NCI-H526 (cell line): ENCODE data around the gene BTBD16.

Experiments used
- DNase-seq, 2 experiments: peaks; one replicate each; lab custom pipeline; 2025; lab: John Stamatoyannopoulos, UW

Gene BTBD16

DNA sequence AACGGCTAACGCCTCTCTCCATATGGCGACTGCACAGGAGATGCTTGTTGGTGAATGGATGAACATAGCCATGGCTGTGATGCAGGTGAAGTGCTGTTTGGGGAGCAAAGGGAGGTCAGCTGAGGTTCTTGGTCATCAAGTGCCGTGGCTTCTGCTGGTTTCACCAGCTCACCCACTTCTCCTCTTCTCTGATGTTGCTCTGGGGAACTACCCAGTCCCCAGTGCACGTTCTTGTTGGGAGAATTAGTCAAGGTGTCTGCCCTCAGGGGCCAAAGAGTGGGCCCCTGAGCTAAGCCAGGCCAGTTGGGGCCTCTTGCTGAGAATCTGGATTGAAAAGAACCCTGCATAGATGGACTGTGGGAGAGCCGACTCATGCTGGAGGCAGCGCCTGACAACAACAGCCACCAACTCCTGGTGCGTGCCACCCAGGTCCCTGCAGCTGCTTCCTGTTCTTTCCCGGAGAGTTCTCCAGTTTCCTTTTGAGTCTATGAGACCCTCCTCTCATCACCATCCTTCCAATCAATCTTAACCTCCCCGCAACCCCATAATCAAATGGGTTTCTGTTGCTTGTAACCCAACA lies 3.0 kb downstream of the BTBD16 start:
- DNase-seq, result no peak

DNA sequence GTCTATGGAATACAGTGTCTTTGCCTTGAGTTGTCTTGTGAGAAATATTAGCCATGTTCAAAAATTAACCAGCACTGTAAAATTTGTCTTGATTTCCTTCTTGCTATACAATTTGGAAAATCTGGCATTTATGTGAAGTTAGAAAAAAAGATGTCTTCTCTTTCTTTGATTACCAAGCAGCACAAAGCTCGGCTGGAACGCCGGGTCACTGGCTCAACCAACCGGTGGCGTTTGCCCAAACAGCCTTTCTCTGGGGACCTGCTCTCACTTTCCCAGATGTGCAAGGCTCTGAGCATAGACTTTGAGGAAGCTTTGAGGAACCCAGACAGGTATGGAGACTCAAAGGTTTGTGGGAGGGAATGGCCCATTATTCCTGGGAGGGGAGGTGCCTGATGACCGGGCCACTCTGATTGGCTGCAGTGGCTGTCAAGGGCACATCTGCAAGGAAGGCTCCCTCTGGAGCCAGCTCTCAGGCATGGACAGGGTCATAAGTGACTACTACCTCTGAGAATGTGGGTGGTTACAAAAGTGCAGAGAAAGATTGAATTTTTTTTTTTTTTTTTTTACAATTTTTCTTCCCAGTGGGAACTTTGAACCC lies 5.6 kb downstream of the BTBD16 start:
- no peak for DNase-seq

DNA sequence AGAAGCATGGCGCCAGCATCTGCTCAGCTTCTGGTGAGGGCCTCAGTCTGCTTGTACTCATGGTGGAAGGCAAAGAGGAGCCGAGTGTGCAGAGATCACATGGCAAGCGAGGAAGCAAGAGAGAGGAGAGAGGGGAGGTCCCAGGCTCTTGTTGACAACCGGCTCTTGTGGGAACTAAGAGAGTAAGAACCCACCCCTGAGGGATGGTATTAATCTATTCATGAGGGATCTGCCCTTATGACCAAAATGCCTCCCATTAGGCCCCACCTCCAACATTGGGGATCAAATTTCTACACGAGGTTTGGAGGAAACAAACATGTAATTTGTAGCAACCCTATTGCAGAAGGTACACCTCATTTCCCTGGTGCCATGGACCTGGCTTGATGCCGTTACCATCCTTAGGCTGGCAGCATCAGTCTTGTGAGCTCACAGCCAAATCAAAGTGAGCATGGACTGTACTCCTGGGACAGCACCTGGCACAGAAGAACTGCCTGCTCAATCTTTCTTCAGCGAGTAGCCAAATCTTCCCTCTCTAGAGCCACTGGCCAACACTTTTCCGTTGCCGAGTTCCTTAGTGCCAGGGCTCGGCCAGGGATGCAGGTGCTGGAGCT lies 6.5 kb downstream of the BTBD16 start:
- no peak for DNase-seq

DNA sequence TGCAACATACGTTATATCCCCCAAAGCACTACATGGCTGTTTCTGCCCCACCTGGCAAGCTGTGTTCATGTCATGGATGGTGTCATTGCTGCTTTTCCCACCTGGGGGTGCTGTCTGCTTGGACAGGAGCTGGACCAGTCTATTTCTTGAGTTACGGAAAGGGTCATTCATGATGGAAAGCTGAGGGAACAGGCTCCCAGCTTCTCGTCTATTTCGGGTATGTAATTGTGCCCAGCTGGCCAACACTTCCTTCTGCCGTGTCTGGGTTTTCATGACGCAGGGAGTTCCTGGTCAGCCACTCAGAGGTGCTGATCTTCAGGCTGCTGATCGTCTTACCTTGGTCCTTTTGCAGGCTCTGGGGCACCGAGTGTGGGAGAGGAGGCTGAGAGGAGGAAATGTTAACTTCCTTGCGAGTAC lies 8.6 kb downstream of the BTBD16 start:
- DNase-seq, result peak; percentile 25 to 63

DNA sequence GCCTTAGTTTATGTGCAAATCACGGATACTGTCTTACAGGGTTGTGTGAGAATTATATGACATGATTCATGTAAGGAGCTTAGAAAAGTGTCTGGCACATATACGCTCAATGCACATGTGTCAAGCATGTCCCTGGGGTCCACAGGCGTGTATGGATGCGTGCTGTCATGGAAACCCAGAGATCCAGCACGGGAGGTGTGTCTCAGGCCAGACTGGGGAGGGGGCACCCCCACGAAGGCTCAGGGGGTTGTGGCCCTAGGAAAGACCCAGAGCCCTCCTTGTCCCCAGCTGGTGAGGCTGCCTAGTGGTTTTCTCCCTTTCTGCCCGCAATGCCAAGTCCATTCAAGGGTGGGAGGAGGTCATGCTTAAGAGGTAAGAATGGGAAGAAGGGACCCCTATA lies 9.1 kb downstream of the BTBD16 start:
- no peak for DNase-seq

DNA sequence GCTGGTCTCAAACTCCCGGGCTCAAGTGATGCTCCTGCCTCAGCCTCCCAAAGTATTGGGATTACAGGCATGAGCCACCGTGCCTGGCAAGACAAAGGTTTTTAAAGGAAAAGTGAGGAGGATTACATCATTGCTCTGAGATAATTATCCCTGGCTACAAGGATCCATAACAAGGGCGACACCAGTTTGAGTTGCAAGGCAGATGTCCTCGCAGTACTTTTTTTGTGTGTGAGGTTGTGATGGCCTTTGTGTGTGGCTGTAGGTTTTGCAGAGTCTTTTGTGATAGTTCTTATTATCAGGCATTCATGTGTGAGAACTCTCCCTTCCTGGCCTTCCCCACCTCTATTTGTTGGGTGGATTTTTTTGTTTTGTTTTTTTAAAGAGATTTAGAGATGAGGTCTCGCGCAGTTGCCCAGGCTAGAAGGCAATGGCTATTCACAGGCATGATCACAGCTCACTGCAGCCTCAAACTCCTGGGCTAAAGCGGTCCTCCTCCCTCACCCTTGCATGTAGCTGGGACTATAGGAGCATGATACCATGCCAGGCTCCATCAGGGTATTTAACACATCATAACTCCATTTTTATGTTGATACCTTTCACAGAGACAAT lies 10.0 kb downstream of the BTBD16 start:
- no peak for DNase-seq

DNA sequence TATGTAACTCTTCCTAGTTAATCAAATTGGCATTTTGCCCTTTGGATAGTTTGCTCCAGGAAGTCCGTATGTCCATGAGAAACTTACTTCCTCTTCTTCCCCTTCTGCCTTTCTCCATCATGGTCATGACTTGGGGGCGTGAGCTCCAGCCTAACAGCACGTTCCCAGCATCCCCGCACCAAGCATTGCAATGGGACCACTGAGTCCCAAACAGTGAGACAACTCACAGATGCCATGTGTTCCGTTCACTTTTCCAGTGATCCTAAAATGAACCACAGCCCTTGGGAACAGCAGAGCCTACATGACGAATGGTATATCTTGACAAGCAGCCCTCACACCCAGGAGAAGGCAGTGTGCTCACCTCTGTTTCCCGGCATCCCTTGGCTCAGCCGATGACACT lies 10.7 kb downstream of the BTBD16 start:
- DNase-seq, result no peak

DNA sequence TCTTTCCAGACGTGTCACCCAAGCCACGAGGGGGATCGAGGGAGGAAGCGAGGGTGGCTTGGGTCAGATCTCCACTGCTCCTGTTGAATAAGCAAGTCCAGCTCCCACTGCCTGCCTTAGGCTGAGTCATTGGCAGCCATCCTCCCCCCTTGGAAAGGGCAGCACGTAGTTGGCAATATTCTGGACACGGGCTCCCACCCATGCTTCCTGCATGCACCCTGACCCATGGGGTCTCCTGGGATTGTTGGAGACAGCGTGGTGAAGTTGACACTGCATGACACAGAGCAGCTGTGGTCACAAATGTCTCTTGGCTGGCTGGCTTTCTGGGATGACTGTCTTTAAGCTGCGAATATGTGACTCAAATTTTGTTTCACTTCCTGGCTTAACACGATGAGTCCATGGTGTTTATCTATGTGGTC lies 11.2 kb downstream of the BTBD16 start:
- DNase-seq, result no peak

DNA sequence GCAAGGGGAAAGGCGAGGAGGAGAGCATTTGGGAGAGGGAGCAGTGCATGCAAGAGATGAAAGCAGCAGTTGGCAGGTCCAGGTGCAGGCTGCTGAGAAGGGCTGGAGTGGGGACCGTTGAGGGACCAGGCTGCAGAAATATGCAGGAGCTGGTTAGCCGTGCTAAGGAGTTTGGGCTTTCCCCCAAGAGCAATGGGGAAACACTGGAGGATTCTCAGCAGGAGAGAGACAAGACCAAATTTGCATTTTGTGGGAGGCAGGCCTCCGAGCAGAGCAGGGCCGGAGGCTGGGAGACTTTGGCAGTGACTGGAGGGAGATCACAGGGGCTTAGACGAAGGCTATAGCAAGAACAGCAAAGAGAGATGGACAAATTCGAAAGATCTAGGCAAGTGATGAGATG lies 11.8 kb downstream of the BTBD16 start:
- DNase-seq, result no peak

DNA sequence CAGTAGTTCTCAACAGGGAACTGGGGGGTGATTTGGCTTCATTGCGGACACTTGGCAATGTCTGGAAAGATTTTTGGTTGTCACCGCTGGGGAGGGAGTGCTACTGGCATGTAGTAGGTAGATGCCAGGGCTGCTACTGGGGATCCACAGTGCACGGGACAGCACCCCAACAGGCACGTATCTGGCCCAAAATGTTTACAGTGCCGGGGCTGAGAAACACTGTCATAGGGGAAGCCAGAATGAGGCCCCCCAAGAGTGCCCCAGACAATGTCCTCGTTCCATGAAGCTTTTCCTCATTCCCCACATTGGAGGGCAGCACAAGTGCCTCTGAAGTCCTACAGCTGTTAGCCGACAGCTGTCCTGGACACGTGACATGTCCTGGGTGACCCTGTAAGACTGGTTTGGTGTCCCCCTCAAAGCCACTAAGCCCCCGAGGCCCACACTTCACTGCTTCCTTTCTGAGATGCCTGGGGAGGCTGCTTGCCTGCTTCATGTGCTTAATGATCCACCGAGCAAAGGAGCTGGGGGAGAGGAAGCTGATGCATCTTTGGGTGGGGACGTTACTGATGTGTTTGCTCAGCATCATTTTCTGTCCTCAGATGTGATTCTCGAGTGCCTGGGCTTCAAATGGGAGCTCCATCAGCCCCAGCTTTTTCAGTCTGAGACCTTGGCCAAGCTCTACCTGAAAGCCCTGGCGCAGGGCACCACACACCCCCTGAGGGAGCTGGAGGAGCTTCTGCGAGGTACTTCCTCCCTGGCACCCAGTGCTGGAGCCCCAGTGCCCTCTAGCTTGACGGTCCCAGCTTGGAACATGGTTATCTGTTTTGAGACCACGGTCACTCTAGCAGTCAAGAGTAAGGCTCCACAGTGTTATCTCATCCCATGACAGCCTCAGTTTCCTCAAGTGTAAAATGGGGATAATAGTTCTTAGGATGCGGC lies 14.7 kb downstream of the BTBD16 start:
- no peak for DNase-seq

DNA sequence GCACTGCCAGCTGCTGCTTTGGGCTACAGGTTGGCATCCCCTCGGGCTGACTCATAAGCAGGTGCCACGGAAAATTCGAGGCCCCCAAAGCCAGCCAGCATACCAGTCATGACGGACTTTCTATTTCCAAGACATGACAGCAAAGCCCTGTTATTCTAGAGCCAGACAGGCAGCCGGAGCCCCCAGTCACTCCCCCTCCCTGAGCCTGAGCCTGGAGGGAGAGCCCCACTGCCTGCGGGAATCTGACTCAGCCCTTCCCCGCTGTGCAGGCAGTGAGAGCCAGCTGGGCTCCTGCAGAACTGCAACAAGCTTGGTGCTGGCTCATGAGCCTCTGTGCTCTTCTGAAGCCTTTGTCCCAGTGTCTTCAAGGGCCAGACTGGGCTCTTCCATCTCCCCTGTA lies 15.8 kb downstream of the BTBD16 start:
- DNase-seq, result no peak

DNA sequence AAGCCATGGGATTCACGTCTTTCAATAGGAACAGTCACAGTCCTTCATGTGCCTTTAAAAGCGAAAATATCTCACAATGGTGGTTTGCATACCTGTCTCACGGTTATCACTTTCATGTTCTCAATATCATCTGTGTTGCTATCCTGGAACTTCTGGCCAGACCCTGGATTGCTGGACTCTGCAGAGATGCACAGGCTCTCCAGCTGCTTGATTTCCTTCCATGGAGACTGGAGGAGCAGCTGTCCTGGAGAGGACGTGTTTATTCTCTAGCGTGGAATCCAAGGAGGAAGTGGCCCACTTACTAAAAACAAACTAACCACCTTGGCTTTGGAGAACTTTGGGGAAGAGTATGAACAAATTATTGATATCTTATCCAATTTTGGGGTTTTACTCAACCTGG lies 16.5 kb downstream of the BTBD16 start:
- DNase-seq, result no peak

DNA sequence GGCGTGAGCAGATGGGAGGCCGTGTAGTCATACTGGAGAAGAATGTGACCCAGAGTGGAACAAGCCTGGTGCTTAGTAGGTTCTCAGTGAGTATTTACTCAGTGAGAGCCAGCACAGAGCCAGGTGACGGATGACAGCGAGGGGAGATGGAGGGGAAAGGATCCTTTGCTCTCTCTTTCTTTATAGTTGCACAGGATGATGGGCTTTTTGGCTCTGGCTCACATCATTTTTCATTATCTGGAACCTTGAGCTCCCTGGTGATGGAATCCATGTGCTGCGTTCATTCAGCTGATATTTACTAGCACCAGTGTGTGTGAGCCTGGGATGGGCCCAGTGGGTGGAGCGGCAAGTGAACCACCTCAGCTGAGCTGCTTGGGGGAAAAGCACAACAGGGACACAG lies 17.2 kb downstream of the BTBD16 start:
- no peak for DNase-seq

DNA sequence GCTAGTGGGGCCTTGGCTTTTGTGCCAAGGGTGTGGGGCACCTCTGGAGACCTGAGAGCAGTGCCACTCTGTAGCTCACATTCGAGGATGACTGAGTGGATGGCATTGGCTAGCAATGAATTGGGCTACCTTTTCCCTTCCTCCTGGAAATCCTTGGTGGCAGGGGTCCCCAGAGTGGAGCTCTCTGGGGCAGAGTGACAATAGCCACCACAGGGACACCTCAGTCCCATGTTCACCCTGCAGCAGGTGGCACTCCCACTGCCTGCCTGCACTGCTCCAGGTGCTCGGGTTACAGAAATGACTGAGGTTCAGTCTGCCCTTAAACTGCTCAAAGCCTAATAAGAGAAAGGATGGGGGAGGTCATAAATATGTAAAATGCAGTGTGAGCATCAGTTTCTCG lies 17.8 kb downstream of the BTBD16 start:
- no peak for DNase-seq

DNA sequence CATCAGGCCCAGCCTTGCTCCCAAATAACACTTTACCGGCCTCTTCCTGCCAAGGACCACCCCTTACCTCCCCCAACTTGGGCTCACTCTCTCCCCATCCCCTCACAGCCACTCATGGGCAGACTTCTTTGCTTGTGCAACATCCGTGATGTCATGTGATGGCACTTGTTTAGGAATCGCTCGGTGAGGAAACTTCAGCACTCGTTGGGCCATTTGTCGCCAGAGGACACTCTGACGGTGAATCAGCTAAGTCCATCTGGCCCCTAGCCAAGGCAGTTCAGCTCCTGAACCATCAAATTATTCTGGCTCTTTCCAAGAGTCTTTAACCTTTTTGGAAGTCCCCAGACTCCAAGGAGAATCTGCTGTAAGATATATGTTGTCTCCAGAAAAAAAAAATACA lies 19.2 kb downstream of the BTBD16 start:
- DNase-seq, result no peak

DNA sequence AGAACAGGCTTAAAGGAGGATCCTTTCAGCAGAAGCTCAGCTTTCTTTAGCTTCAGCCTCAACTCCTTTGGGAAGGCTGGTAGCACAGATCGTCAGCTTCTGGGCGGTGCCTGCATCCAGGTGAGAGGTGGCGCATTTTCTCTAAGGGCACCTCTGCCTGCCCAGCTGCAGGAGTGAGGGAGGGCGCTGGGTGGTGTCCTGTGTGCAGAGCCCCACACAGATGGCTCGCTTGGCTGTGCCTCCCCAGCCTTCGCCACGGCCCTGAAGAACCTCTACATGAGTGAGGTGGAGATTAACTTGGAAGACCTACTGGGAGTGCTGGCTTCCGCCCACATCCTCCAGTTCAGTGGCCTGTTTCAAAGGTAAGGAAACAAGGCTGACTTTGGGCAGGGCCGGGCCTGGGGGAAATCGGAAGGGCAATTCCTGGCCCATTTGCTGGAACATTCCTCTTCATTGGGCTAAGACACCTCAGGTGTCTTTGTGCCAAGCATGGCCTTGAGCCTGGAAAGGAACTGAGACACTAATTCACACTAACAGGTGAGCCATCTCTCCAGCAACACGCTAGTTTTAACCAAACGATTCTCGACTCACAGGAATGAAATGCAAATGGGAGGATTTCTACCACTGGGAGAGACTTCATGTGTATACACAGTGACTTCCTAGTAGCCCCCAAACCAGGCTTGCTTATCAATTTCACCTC lies 19.9 kb downstream of the BTBD16 start:
- DNase-seq, result no peak

DNA sequence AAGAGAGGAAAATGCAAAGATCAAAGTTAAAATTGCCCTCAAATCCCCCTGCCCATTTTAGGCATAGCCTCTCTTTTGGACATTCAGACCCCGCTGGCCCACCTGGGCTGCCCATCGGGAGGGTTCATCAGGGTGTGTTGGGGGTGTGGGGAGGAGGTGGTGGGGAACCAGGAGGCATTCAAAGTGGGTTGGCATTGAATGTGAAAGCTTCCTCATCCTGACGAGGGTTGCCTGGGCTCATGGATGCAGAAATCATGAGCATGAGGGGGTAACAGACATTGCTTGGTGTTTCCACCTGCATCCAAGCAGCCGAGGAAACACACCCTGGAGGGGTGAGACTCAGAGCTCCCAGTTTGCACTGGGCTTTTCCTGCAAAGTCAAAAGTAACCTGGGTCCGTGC lies 20.6 kb downstream of the BTBD16 start:
- DNase-seq, result no peak

DNA sequence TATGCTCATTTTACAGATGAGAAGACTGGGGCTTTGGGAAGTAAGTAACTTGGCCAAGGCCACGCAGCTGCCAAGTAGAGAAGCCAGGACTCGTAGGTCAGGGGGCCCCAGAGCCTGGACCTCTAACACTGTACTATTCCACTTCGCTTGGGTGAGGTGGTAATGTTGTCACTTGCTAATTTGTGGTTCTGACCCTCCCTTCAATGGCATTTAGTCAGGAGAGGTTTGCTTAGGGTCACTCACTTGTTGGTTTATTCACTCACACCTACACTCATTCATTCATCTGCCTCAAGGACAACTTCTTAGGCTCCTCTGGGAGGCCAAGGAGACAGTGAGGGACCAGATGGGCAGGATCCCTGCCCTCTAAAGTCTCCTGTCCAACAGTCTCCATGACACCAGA lies 21.3 kb downstream of the BTBD16 start:
- no peak for DNase-seq

DNA sequence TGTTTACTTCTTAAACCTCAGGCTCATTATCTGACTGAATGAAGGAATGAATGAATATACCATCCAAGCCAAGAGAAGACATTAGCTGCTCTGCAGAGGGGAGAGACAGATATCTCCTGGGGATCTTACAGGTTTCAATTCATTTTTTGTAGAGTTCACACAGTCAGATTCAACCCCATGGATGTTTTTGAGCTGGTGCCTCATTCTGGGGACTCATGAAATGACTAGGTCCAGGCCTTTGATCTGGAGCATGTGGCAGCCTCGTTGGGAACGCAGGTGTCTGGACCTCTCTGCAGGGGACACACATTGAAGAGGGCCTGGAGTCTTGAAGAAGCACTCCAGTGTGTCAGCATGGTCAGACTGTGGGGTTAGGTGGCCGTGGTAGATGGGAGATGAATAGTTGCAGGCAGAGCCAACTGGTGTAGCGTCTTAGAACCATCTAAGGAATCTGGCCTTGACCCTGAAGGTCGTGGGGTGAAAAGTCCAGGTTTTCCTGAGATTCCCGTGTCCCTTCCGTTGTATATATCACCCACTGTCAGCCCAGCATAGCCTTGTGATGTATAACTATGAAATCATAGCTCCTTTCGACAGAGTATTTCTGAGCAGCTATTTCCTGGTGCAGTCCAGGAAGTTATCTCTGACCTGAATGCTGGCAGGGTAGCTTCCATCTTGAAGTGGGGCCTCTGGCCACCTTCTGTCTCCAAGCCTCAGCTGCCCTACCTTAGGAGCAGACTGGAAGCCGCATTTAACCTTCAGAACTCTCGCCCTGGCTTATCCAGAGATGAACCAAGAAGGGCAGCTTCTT lies 22.3 kb downstream of the BTBD16 start:
- no peak for DNase-seq

DNA sequence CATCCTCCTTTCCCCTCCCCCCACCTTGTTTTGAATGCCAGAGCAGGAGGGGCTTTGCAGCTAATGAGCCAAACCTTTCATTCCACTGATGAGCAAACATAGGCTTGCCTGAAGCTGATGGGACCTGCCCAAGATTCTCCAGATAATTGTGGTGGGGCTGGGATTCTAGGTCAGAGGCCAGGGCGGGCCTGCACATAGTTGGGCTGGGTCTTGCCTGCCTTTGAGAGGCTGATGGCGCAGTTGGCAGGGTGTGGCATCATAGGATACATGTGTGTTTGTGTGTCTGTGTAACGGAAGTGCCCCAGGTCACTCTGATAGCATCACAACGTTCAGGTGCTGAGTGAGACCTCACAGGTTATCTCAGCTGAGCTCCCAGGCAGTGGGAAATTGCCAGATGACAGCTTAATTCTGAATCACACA lies 22.9 kb downstream of the BTBD16 start:
- DNase-seq, result no peak
